Endodermal cell (in vitro differentiated cells): ENCODE results near the gene IL20RA. TPM values are rescaled to one million over a fixed set of nuclear protein-coding genes. Genes with fewer than 3 reads are reported as not detected.
A peak's percentile ranks its signal among the peaks of the same experiment; 100 is the strongest.

Experiments
- DNase-seq: peaks from one replicate; pipeline ENCODE4 v3.0.0-alpha.2; 2017
- H3K27ac ChIP-seq: 2 replicates; pipeline ENCODE4 v1.5.1; 2013; ENCODE audit warnings: mild to moderate bottlenecking, low read depth, low read length, moderate library complexity
- H3K27me3 ChIP-seq: 2 replicates; pipeline ENCODE4 v1.6.1; 2013; ENCODE audit warnings: mild to moderate bottlenecking, low read length, moderate library complexity; ENCODE audit not compliant: insufficient read depth, control insufficient read depth, poor library complexity, severe bottlenecking
- H3K36me3 ChIP-seq: 2 replicates; pipeline ENCODE4 v1.7.0; 2013; ENCODE audit warnings: mild to moderate bottlenecking, low read length, moderate library complexity; ENCODE audit not compliant: control insufficient read depth, insufficient read depth
- H3K4me1 ChIP-seq: one replicate; pipeline ENCODE4 v1.7.0; 2013; ENCODE audit warnings: low read length; ENCODE audit not compliant: control insufficient read depth, insufficient read depth
- H3K4me3 ChIP-seq: 2 replicates; pipeline ENCODE4 v1.5.1; 2013; ENCODE audit warnings: mild to moderate bottlenecking, low read length, moderate library complexity
- H3K9ac ChIP-seq: 2 replicates; pipeline ENCODE4 v1.6.1; 2013; ENCODE audit warnings: mild to moderate bottlenecking, low read length, moderate library complexity; ENCODE audit not compliant: poor library complexity, severe bottlenecking; ENCODE audit errors: extremely low read depth
- H3K9me3 ChIP-seq: 2 replicates; pipeline ENCODE4 v1.6.1; 2013; ENCODE audit warnings: mild to moderate bottlenecking, low read length, moderate library complexity; ENCODE audit not compliant: control insufficient read depth
- H3K27ac Mint-ChIP-seq: 2 replicates; pipeline ENCODE4 v1.8.0; 2020; ENCODE audit warnings: mixed read lengths
- H3K27me3 Mint-ChIP-seq: 2 replicates; pipeline ENCODE4 v1.8.0; 2021; ENCODE audit warnings: mild to moderate bottlenecking, mixed read lengths; ENCODE audit not compliant: insufficient read depth
- H3K36me3 Mint-ChIP-seq: 2 replicates; pipeline ENCODE4 v1.8.0; 2020; ENCODE audit warnings: low read depth, mixed read lengths
- H3K4me1 Mint-ChIP-seq: 2 replicates; pipeline ENCODE4 v1.8.0; 2020; ENCODE audit warnings: mixed read lengths
- H3K4me3 Mint-ChIP-seq: 2 replicates; pipeline ENCODE4 v1.8.0; 2020; ENCODE audit warnings: mild to moderate bottlenecking, moderate library complexity, mixed read lengths
- H3K9me3 Mint-ChIP-seq: 2 replicates; pipeline ENCODE4 v1.8.0; 2020; ENCODE audit warnings: mild to moderate bottlenecking, mixed read lengths
- CTCF ChIP-seq: fragments of 200-600 bp; sonication (generic); conservative IDR thresholded peaks from 2 replicates; pipeline ENCODE4 v1.5.0; 2021; ENCODE audit warnings: antibody characterized with exemption, mild to moderate bottlenecking
- WGBS, 2 experiments: methylation state at CpG; one replicate each; pipeline versions ENCODE4 v1.1.5 to v1.1.7; 2013; ENCODE audit warnings: missing lambda C conversion rate in 2 of 2, mixed read lengths in 1 of 2; ENCODE audit not compliant: insufficient coverage in 1 of 2, insufficient read length in 1 of 2; 5-methylcytosine and 5-hydroxymethylcytosine counted together
- total RNA-seq, 2 donors: library from RNA; stranded (reverse); fragmentation: NEBNext Ultra II Directional in 1 of 2; extraction: Animal tissue kit (Norgen Biotek cat#: 25700) in 1 of 2; gene quantifications; 2 replicates in 1 of 2; 3 replicates in 1 of 2; pipeline ENCODE4 v1.2.1, GENCODE V29; 2021

IL20RA gene
- total RNA-seq, 2 donors from 2014 or later = 0.13 to 0.57 TPM

- Mint-ChIP-seq H3K4me3 (no peak overlapping the region), H3K27me3 (peaks cover 2% of the 10 kb centered on the region), H3K4me1 (no peaks in the 10 kb centered on the region), H3K27ac (no peak overlapping the region), H3K9me3 (peaks cover 7% of the 10 kb centered on the region), H3K36me3 (no peaks in the 10 kb centered on the region)
- Histone ChIP-seq H3K4me3 (no peak overlapping the region), H3K4me1 (no peaks in the 10 kb centered on the region), H3K27me3 (no peaks in the 10 kb centered on the region), H3K27ac (no peak overlapping the region), H3K9ac (no peak overlapping the region), H3K9me3 (no peaks in the 10 kb centered on the region), H3K36me3 (no peaks in the 10 kb centered on the region)
- DNase-seq = no peak
- WGBS, 2 experiments = 67 to 72% methylated on average over 3 to 4 of the region's 4 CpGs
- no peak for TF ChIP-seq CTCF
These were observed 28.8 kb downstream of the IL20RA start for GRCh38 chr6:137015943-137016342.

GRCh38 chr6:137013738-137014602 lies 30.8 kb downstream of the IL20RA start:
- Histone ChIP-seq H3K27me3 (no peaks in the 10 kb centered on the region), H3K4me1 (no peaks in the 10 kb centered on the region), H3K27ac (no peak overlapping the region), H3K9me3 (no peaks in the 10 kb centered on the region), H3K4me3 (no peak overlapping the region), H3K9ac (no peak overlapping the region), H3K36me3 (no peaks in the 10 kb centered on the region)
- no peaks in the 10 kb centered on the region for H3K9me3 Mint-ChIP-seq
- DNase-seq = no peak
- peaks cover 2% of the 10 kb centered on the region for H3K27me3 Mint-ChIP-seq
- H3K4me3 Mint-ChIP-seq = no peak overlapping the region
- no peaks in the 10 kb centered on the region for H3K4me1 Mint-ChIP-seq
- WGBS, 2 experiments = 37 to 100% methylated on average over 1 to 4 of the region's 5 CpGs
- peak; percentile 81 for TF ChIP-seq CTCF
- H3K27ac Mint-ChIP-seq = no peak overlapping the region
- H3K36me3 Mint-ChIP-seq = no peaks in the 10 kb centered on the region

- peaks cover 2% of the 10 kb centered on the region for H3K27me3 Mint-ChIP-seq
- Histone ChIP-seq H3K9me3 (no peaks in the 10 kb centered on the region), H3K9ac (no peak overlapping the region), H3K4me1 (no peaks in the 10 kb centered on the region), H3K27me3 (no peaks in the 10 kb centered on the region), H3K4me3 (no peak overlapping the region), H3K27ac (no peak overlapping the region), H3K36me3 (no peaks in the 10 kb centered on the region)
- TF ChIP-seq CTCF = no peak
- H3K4me3 Mint-ChIP-seq = no peak overlapping the region
- H3K9me3 Mint-ChIP-seq = no peaks in the 10 kb centered on the region
- no peaks in the 10 kb centered on the region for H3K36me3 Mint-ChIP-seq
- no peaks in the 10 kb centered on the region for H3K4me1 Mint-ChIP-seq
- H3K27ac Mint-ChIP-seq = no peak overlapping the region
- DNase-seq = no peak
- WGBS, 2 experiments = 74 to 100% methylated on average over 1 of the region's 1 CpG
These were observed 31.7 kb downstream of the IL20RA start for GRCh38 chr6:137013031-137013430.
